DMS 273 (cell line): ENCODE measurements around the gene ZNF19.
"Not testable (repeated sequence)": the region's sequence is repeated elsewhere in the genome, so short reads cannot be mapped to it uniquely, and the experiment has no call there.

Experiments used
- DNase-seq: peaks from one replicate; lab custom pipeline; 2025; ENCODE audit not compliant: unreplicated experiment; lab: John Stamatoyannopoulos, UW

ZNF19 gene

DNA sequence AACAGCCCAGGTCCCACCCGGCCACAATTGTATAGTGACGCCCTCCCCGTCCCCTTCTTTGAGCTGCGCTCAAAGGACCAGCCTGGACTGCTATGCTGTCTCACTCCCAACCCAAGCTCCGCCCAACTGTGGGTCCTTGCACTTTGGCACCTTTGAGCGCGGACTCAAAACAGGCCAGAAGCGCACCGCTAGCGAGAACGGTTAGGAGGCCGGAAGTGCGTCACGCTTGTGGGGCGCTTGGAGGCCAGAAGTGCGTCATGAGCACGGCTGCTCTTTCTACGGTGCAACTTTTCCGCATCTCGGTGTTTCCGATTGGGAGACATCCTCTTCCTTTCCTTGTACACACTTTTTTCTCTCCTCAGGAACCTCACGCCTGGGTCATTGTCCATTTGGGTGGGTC is at the start of gene ZNF19:
Gene ZNF19 (minus strand): TSS at position 203 of the 400 bp plus-strand sequence. CDS start 7,210 bp downstream, outside the sequence.
- DNase-seq, result no peak

- peak; percentile 71 for DNase-seq
These were observed 48.5 kb upstream of the ZNF19 start for GRCh38 chr16:71537643-71538042.

DNA sequence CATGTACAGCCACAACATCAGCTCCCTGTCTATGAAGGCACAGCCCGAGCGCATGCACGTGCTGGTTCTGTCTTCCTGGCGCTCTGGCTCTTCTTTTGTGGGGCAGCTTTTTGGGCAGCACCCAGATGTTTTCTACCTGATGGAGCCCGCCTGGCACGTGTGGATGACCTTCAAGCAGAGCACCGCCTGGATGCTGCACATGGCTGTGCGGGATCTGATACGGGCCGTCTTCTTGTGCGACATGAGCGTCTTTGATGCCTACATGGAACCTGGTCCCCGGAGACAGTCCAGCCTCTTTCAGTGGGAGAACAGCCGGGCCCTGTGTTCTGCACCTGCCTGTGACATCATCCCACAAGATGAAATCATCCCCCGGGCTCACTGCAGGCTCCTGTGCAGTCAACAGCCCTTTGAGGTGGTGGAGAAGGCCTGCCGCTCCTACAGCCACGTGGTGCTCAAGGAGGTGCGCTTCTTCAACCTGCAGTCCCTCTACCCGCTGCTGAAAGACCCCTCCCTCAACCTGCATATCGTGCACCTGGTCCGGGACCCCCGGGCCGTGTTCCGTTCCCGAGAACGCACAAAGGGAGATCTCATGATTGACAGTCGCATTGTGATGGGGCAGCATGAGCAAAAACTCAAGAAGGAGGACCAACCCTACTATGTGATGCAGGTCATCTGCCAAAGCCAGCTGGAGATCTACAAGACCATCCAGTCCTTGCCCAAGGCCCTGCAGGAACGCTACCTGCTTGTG is 47.8 kb upstream of the ZNF19 start:
- DNase-seq, result no peak

- DNase-seq, result no peak
These were observed 43.2 kb upstream of the ZNF19 start for GRCh38 chr16:71532366-71532765.

DNA sequence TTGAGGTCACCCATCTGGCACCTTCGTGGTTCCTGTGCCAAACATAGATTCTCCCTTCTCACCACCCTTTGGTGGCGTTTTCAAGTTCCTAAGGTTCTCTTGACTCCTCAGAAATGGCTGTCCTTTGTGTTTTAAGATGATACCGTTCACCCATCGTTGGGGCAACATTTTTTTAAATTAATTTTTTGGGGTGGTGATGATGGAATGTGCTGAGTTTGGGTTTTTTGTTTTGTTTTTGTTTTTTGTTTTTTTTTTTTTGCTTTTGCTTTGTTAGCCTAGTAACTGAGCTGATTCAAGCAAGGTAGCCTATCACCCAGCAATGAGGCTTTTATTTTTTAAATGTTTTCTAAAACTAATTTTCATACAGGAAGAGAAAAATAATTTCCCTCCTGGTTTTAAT is 39.7 kb upstream of the ZNF19 start:
- DNase-seq, result no peak

GRCh38 chr16:71528257-71528656 is 39.1 kb upstream of the ZNF19 start:
- no peak for DNase-seq

DNA sequence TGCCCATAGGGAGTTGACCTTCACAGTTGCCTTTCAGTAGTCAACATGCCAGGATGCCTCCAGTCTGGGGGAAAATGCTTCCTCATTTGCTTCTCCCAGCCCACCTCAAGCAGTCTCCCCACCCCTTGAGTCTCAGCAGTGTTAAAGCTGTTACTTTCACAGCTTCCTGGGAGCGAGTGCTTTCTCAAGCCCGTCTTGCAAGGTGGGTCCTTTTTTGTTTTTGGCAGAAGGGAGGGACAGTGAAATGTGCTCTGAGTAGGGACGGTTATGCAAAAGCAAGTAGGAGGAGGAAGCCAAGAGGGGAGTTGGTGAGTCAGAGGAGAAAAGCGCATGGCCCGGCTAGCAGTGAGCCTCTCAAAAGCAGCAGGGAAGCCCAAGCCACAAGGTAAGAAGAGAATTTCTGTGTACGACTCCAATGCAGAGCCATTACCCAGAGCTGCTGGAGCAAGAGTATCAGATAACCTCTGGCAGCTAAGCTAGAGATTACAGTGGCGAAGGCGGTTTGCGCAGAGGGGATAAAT is 37.0 kb upstream of the ZNF19 start, which contains the start of gene CHST4:
Gene CHST4 (plus strand): TSS at position 316 of the 521 bp plus-strand sequence. CDS start 10,252 bp downstream, outside the sequence.
- peak; percentile 59 for DNase-seq

DNA sequence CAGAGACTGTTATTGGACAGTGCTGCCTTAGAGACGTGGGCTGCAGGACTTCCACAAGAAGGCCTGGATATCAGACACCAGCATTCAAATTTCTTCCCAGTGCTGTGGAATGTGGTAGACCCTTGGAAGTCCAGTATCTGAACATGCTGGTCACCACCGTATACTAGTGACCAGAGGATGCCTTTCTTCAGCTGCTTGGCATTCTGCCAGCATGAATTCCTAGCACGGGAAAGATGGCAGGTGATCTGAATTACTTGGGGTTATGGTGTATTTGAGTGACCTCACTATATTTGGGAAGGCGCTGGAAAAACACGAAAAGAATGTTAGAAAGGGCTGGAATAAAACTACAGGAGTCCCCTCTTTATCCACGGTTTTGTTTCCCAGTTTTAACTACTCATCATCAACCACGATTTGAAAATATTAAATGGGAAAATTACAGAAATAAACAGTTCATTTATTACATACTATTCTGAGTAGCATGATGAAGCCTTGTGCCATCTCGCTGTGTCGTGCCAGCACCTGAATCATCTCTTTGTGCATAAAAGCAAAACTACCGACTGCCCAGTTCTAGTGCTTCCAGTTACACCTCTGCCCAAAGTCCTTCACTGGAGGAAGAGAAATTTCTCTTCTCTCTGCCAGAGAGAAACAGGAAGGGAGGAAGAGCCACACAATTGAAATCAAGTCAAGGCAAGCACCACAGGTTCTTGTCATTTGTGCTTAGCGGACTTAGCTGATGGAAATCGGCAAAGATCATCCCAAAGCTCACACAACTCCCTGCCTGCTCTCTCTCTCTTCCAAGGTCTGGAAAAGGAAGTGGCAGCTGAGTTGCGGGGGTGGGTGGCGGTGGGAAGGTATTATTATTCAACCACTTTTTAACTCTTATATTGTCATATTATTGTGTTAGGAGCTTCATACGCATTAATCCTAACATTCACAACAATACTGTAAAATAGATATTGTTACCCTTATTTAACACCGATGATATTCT is 35.7 kb upstream of the ZNF19 start:
- no peak for DNase-seq

DNA sequence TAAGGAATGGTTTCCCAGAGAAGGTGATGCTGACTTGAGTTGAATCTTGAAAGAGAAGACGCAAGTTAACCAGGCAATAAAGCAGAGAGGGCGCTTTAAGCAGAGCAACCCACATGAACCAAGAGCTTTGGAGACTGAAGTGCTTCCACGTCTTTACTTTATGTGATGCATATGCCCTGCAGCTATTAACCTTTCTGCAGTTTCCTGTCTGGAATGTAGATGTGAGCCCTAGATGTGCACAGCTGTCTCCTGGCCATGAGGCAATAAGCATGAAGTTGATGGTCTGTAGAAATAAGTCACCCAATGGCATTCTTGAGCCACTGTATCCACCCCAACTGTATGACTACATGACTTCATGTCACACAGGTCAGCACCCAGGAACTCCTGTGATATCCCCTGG is 31.4 kb upstream of the ZNF19 start:
- no peak for DNase-seq

- no peak for DNase-seq
These were observed 25.9 kb upstream of the ZNF19 start for GRCh38 chr16:71515026-71515425.

DNA sequence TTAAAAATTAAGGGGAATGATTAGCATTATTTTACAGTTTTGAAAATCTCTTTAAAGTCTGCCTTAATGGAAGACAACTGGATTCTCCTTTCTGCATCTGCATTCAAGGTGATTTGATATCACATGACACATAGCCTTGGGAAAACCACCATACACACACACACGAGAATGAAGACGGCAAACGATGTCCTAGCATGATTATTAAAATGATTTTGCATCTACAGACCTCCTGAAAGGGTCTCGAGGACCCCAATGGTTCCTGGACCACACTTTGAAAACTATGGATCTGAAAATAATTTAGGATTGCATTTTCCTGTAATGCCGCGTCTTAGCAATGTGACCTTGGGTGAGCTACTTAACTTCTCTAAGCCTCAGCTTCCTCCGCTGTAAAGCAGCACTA is 25.4 kb upstream of the ZNF19 start:
- DNase-seq, result no peak

DNA sequence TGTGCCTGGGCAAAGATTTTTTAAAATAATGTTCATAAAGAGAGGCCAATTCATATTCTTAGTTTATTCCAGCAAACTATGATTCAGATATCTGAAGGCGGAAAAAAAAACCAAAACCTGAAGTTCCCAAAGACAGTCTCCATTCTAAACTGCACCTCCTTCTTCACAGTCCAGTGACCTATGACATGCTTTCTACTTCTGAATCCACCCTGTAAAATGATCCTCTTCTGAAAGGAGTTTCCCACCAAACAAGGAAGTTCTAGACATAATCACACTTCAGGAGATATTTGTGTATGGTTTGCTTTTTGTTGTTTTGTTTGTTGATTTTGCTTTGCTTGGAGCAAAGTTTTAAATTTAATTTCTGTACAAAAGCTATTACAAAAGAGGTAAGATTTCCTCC is 24.2 kb upstream of the ZNF19 start:
- DNase-seq, result no peak

GRCh38 chr16:71507061-71507460 is 17.9 kb upstream of the ZNF19 start:
- no peak for DNase-seq

DNA sequence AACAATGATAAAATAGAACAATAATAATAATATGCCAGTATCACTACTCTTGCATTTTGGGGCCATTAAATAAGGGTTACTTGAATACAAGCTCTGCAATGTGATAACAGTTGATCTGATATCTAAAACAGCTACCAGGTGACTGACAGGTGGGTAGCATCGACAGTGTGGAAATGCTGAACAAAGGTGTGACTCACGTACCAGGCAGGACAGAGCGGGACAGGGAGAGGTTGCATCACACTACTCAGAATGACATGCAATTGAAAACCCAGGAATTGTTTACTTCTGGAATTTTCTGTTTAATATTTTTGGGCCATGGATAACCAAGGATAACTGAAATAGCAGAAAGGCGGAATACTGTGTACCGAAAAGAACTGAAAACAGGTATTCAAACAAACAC is 15.8 kb upstream of the ZNF19 start:
- no peak for DNase-seq

DNA sequence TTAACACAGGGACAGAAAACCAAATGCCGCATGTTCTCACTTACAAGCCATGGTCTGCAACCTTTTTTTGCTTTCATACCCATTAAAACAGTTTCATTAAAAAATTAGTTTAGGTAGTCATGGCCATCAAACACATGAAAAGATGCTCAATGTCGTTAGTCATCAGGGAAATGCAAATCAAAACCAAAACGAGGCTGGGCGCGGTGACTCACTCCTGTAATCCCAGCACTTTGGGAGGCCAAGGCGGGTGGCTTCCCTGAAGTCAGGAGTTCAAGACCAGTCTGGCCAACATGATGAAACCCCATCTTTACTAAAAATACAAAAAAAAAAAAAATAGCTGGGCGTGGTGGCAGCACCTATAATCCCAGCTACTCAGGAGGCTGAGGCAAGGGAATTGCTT is 14.9 kb upstream of the ZNF19 start:
- not testable (repeated sequence) for DNase-seq

DNA sequence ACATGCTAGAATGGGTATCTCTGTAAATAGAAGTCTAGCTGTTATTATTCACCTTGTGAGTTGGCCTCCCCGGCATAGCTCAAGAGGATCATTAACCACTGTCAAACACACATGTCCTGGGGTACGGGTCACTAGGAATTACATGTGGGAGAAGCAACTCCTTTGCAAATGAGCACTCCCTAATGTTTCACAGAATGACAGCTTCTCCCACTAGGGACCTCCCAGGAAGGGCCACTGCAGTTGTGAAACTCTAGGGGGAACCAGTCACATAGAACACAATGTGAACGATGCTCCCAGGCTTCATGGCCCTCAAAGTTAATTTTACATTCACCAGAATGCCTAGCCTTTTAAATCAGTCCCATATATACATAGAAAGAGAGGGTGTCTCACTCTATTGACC is 12.4 kb upstream of the ZNF19 start:
- DNase-seq, result no peak

DNA sequence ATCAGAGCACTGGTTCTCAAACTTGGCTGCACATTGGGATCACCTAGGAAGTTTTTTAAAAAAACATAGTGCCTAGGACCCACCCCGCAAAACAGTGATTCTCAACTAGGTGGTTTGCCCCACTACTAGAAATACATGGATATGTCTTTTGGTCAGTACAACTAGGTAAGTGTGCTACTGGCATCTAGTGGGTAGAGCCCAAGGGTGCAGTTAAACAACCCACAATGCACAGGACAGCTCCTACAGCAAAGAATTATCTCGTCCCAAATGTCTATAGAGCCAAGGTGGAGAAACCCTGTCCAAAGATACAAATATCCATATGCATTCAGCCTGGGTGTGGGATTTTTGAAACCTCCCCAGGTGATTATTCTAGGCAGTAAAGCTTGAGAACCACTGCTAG is 11.8 kb upstream of the ZNF19 start:
- no peak for DNase-seq

GRCh38 chr16:71499775-71500364 is 10.7 kb upstream of the ZNF19 start:
- DNase-seq, result peak; percentile 80

DNA sequence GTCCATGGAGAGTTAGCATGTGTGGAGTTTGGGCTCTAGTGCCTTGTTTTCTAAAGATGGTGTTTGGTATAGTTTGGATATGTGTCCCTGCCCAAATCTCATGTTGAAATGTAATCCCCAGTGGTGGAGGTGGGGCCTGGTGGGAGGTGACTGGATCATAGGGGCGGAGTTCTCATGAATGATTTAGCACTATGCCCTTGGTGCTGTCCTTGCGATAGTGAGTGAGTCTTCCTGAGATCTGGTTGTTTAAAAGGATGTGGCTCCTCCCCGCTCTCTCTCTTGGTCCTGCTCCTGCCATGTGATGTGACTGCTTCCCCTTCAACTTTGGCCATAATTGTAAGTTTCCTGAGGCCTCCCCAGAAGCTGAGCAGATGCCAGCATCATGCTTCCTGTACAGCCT is 8.9 kb upstream of the ZNF19 start:
- no peak for DNase-seq

GRCh38 chr16:71493213-71493612 is 4.1 kb upstream of the ZNF19 start:
- no peak for DNase-seq

- no peak for DNase-seq
These were observed 3.7 kb upstream of the ZNF19 start for GRCh38 chr16:71492786-71493185.
